Iris pigment epithelial cell (primary cell): ENCODE results near the gene ADAMTS7.
"Not testable (repeated sequence)": the region's sequence is repeated elsewhere in the genome, so short reads cannot be mapped to it uniquely, and the experiment has no call there.

Source experiments
- DNase-seq: peaks from one replicate; pipeline ENCODE4 v3.0.0-alpha.2; 2011; ENCODE audit warnings: low read depth

The ADAMTS7 gene

GRCh38 chr15:78766041-78766440 is 45.2 kb downstream of the ADAMTS7 start:
- no peak for DNase-seq

- not testable (repeated sequence) for DNase-seq
Measured at GRCh38 chr15:78765154-78765860, 46.0 kb downstream of the ADAMTS7 start.

- DNase-seq = not testable (repeated sequence)
Measured at GRCh38 chr15:78764340-78765153, 46.7 kb downstream of the ADAMTS7 start.

- no peak for DNase-seq
Measured at GRCh38 chr15:78763796-78764241, 47.4 kb downstream of the ADAMTS7 start.

- no peak for DNase-seq
Measured at GRCh38 chr15:78762985-78763795, 48.1 kb downstream of the ADAMTS7 start.

- DNase-seq = not testable (repeated sequence)
Measured at GRCh38 chr15:78762386-78762961, 48.8 kb downstream of the ADAMTS7 start.

GRCh38 chr15:78761891-78762385 is 49.3 kb downstream of the ADAMTS7 start:
- DNase-seq = no peak

- DNase-seq = not testable (repeated sequence)
Measured at GRCh38 chr15:78761475-78761874, 49.8 kb downstream of the ADAMTS7 start.

- DNase-seq = no peak
Measured at GRCh38 chr15:78761020-78761419, 50.2 kb downstream of the ADAMTS7 start.

GRCh38 chr15:78760091-78760882 is 51.0 kb downstream of the ADAMTS7 start:
- DNase-seq = not testable (repeated sequence)

- not testable (repeated sequence) for DNase-seq
Measured at GRCh38 chr15:78759361-78759998, 51.8 kb downstream of the ADAMTS7 start.

GRCh38 chr15:78758486-78759200 is 52.6 kb downstream of the ADAMTS7 start:
- not testable (repeated sequence) for DNase-seq

- DNase-seq = not testable (repeated sequence)
Measured at GRCh38 chr15:78758084-78758483, 53.2 kb downstream of the ADAMTS7 start.

- DNase-seq = no peak
Measured at GRCh38 chr15:78757636-78757905, 53.7 kb downstream of the ADAMTS7 start.

- DNase-seq = peak; percentile 50
Measured at GRCh38 chr15:78756781-78757635, 54.3 kb downstream of the ADAMTS7 start.

GRCh38 chr15:78755900-78756591 is 55.2 kb downstream of the ADAMTS7 start:
- DNase-seq = peak; percentile 69

- not testable (repeated sequence) for DNase-seq
Measured at GRCh38 chr15:78754637-78755280, 56.5 kb downstream of the ADAMTS7 start.
